HG03565 (cell line): ENCODE data around the gene NUP37.
A peak's percentile ranks its signal among the peaks of the same experiment; 100 is the strongest.
"Not testable (repeated sequence)": the region's sequence is repeated elsewhere in the genome, so short reads cannot be mapped to it uniquely, and the experiment has no call there.

Source experiments
- ATAC-seq: cut with Tn5 transposase; IDR thresholded peaks from one replicate; pipeline ENCODE4 v1.9.1; 2021; ENCODE audit warnings: mild to moderate bottlenecking, moderate library complexity; ENCODE audit not compliant: unreplicated experiment

The NUP37 gene, protein sequence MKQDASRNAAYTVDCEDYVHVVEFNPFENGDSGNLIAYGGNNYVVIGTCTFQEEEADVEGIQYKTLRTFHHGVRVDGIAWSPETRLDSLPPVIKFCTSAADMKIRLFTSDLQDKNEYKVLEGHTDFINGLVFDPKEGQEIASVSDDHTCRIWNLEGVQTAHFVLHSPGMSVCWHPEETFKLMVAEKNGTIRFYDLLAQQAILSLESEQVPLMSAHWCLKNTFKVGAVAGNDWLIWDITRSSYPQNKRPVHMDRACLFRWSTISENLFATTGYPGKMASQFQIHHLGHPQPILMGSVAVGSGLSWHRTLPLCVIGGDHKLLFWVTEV

DNA sequence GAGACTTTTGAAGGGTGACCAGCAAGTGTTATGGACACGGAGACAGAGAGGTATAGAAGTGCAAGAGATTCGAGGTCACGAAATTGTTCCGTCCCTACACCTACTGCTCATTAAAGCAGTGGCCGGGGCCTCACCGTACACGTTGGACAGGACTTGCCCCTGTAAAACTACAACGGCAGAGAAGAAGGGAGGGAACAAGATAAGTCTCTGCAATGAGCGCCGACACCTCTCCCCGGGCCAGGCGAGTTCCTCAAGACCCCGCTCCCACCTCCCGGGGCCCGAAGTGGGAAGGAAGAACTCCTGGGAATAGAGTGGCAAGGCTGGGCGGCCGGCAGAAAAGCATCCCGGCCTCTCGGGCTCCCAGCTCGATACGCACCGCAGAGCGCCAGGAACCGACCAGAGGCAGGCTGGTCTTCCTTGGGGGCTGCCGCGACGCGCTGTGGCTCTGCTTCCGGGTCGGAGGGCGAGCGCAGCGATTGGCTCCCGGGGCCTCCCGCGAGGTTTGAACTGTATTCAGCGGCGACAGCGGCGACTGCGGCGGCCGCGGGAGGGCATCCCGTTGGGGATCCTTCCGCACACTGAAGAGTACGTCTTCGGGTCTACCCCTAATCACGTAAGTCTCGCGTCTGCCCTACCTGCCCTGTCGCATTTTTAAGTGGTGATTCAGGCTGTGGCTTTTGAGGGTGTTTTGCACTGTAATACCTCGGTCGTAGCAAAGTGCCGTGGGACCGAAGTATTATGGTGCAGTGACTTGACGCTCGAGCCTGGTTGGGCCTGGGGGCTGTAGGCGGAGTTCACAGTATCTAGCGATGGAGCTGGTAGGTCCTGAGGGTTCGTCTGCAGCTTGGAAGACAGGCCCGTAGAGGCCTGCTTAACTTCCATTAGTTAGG, at the start of gene NUP37, which contains the start of gene PARPBP:
Gene NUP37, minus strand, starts transcription at position 441 of the 890 bp plus-strand sequence. CDS start 1,596 bp downstream, outside the sequence.
Gene PARPBP, plus strand, starts transcription at position 510 of the 890 bp plus-strand sequence. CDS start 3,706 bp downstream, outside the sequence.
- peak; percentile 92 for ATAC-seq

DNA sequence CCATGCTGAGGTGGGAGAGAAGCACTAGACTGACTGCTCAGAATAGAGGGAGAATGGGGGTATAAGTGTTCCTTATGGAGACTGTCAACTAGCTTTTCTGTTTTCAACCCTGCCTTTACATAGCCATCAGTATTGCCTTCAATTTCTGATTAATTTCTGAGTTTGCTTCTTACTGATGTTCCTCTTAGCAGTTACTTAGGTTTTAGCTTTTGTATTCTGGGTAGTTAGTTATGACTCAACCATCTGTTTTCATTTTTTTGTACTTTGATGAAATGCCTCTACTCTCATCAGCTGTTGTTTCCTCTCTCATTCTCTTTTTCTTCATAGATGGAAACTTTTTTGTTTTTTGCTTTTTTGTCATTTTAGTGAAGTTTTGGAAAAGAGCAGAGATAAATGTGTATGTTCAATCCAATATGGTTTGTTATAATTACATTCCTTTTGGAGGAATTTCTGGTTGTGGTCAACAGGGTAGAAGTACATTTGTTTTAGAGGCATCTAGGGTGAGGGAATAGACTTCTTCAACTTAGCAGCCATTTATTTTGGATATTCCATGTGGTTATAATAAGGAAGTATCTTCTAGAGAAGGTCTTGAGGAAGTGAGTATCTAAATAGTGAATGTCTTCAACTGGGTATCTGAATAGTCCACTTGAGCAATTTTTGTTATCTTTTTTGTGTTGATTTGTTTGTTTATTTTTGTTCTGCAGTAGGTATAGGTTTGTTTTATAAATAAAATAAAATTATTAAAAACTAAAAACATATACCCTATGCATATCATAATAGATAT, 48.1 kb upstream of the NUP37 start:
- peak; percentile 53 for ATAC-seq

DNA sequence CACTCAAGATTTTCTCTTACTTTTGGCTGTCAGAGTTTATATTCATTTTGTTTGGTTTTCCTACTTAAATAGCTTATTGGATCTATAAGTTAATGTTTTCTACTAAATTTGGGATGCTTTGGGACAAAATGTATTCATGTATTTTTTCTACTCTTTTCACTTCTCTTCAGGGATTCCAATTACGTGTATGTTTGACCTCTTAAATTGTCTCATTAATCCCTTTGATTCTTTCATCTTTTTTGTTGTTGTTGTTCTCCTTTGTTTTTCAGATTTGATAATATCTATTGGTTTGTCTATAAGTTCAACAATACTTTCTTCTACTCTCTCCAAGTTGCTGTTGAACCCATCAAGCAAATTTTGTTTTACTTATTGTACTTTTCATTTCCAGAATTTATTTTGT, 43.5 kb upstream of the NUP37 start:
- no peak for ATAC-seq

DNA sequence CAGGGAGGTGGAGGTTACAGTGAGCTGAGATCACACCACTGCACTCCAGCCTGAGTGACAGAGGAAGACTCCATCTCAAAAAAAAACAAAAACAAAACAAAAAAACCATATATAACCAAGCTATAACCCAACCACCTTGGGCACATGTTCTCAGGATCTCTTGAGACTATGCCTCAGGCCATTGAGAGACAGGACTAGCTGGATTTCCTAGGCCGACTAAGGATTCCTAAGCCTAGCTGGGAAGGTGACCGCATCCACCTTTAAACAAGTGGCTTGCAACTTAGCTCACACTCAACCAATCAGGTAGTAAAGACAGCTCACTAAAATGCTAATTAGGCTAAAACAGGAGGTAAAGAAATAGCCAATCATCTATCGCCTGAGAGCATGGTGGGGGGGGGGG, 35.3 kb upstream of the NUP37 start:
- not testable (repeated sequence) for ATAC-seq

DNA sequence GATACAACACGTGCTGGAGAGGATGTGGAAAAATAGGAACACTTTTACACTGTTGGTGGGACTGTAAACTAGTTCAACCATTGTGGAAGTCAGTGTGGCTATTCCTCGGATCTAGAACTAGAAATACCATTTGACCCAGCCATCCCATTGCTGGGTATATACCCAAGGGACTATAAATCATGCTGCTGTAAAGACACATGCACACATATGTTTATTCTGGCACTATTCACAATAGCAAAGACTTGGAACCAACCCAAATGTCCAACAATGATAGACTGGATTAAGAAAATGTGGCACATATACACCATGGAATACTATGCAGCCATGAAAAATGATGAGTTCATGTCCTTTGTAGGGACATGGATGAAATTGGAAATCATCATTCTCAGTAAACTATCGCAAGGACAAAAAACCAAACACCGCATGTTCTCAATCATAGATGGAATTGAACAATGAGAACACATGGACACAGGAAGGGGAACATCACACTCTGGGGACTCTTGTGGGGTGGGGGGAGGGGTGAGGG, 27.2 kb upstream of the NUP37 start:
- ATAC-seq, result not testable (repeated sequence)

DNA sequence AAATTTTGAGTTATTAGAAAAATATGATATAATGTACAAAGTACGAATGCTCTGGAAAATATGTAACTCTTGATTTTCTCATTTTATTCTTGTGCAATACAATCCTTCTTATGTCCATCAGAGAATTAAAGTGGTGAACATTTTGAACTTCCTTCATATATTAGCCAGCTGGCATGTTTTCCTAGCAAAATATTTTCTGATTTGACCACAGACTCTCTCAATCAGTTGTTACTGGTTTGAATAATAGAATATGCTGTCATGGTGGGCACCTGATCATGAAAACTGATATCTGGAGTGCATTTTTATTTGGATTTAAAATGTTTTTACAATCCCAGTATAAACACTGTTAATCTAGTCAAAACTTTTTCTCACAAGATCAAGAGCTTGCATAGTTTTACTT, 24.3 kb upstream of the NUP37 start:
- no peak for ATAC-seq

DNA sequence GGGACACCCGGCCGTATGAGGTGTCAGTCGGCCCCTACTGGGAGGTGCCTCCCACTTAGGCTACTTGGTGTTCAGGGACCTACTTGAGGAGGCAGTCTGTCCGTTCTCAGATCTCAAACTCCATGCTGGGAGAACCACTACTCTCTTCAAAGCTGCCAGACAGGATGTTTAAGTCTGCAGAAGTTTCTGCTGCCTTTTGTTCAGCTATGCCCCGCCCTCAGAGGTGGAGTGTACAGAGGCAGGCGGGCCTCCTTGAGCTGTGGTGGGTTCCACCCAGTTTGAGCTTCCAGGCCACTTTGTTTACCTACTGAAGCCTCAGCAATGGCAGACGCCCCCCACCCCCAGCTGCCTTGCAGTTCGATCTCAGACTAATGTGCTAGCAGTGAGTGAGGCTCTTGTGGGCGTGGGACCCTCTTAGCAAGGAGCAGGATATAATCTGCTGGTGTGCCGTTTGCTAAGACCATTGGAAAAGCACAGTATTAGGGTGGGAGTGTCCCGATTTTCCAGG, 23.0 kb upstream of the NUP37 start:
- ATAC-seq, result not testable (repeated sequence)

DNA sequence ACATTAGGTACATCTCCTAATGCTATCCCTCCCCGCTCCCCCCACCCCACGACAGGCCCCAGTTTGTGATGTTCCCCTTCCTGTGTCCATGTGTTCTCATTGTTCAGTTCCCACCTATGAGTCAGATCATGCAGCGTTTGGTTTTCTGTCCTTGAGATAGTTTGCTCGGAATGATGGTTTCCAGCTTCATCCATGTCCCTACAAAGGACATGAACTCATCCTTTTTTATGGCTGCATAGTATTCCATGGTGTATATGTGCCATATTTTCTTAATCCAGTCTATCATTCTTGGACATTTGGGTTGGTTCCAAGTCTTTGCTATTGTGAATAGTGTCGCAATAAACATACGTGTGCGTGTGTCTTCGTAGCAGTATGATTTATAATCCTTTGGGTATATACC, 17.7 kb upstream of the NUP37 start:
- not testable (repeated sequence) for ATAC-seq

DNA sequence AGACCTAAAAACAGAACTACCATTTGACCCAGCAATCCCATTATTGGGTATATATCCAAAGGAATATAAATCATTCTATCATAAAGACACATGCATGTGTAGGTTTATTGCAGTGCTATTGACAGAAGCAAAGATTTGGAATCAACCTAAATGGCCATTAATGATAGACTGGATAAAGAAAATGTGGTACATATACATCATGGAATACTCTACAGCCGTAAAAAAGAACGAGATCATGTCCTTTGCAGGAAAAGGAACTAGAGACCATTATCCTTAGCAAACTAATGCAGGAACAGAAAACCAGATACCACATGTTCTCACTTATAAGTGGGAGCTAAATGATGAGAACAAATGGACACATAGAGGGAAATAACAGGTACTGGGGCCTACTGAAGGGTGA, 11.5 kb upstream of the NUP37 start:
- ATAC-seq, result not testable (repeated sequence)

DNA sequence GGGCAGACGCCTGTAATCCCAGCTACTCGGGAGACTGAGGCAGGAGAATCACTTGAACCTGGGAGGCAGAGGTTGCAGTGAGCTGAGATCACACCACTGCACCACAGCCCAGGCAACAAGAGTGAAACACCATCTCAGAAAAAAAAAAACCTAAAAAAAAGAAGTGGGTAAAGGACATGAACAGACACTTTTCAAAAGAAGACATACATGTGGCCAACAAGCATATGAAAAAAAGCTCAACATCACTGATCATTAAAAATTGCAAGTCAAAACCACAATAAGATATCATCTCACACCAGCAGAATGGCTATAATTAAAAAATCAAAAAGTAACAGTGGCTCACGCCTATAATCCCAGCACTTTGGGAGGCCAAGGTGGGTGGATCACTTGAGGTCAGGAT, 10.8 kb upstream of the NUP37 start:
- ATAC-seq, result not testable (repeated sequence)

DNA sequence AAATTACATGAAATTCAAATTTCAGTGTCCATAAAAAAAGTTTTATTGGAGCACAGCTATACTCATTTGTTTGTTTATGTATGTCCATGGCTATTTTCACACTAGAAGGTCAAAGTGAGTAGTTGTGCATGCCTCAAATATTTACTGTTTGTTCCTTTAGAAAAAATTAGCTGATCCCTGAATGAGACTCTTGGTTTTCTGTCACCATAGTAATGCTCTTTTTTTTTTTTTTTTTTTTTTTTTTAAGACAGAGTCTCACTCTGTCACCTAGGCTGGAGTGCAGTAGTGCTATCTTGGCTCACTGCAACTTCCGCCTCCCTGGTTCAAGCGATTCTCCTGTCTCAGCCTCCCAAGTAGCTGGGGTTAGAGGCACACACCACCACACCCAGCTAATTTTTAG, 1.4 kb upstream of the NUP37 start:
- ATAC-seq, result not testable (repeated sequence)

DNA sequence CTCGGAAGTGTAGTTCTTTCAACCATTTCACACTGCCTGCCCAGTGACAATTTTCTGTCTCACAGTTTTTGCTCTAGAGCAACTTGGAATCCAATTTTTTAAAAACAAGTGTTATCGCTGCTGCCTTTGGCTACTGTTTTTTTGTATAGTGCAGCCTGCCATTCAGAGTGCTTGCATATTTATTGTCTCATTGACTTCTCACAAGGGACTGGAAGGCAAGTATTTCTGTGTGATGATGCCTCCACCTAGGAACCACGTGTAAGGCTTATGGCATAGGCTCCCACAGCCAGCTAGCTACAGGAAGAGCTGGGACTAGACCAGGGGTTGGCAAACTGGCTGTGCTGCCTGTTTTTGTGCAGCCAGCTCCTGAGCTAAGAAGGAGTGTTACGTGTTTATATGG, 972 bp upstream of the NUP37 start:
- no peak for ATAC-seq

DNA sequence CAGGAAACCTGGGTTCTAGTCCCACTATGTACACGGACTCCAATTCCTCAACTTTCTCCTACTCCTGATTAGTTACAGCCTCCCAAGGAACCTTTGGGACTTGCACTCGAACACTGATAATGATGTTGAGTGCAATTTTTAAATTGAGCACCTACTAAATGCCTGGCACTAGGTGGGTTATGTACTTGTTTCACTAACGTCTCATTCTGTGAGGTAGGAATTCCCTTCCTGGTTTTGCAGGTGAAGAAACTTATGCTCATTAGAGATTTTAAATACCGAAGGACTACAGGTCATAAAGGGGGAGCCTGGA, 605 bp upstream of the NUP37 start:
- ATAC-seq, result no peak

DNA sequence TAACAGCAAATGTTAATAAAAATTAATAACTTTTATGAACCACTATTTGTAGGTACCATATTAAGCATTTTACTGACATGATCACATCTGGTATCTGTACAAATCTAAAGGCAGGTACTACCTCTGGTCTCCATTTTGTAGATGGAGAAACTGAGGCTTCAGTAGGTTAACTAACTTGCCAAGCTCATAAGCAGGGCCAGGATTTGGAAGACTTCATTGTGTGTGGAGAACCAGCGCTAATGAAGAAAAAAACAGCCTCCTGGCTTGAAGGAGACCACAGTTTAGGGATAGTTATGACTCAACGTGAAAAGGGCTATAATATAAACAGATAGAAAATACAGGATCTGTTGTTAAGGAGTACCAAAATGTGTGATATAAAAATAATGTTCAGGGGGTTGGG, 1.0 kb downstream of the NUP37 start:
- no peak for ATAC-seq

DNA sequence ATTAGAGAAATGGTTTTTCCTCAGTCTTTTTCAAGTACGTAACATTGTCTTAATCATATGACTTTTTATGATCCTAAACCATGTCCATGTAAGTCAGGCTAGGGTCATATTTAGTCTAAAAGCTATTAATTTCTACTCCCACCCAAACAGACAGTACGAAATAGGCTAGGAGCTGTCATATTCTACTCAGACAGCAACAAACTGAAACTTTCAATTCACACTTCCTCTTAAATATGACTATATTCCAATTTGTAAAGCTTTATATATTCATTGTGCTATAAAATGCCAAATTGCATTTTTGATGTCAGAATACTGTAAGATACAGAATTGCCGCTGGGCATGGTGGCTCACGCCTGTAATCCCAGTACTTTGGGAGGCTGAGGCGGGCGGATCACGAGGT, 3.5 kb downstream of the NUP37 start:
- no peak for ATAC-seq

DNA sequence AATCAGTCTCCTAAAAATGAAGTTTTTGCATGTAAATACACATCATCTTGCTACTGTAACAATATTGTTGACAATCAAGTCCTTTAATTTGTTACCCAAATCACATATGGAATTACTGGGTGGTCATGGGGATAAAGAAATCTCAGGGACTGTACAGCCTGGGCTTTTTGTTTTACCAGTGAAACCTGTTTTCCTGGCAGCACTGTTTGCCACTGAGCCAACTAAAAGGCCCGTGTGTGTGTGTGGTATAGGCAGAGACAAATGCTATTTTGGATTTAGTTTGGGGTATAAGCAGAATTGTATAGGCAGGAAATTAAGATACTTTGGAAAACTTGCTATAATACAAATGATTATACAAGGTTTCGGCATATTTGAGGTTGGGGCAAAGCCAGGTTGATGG, 5.7 kb downstream of the NUP37 start:
- ATAC-seq, result no peak

DNA sequence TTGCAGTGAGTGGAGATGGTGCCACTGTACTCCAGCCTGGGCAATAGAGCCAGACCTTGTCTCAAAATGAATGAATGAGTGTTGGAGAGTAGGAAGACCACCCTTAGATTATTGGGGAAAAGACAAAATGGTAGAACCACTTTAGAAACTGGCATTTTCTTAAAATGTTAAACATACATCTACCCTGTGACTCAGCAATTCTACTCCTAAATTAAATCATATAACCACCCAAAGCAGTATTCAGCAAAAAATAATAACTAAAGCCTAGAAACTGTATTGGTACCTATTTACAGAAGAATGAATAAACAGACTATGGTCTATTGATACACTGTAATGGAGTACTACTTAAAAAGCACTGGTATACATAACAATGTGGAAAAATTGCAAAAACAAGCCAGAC, 9.1 kb downstream of the NUP37 start:
- ATAC-seq, result no peak

DNA sequence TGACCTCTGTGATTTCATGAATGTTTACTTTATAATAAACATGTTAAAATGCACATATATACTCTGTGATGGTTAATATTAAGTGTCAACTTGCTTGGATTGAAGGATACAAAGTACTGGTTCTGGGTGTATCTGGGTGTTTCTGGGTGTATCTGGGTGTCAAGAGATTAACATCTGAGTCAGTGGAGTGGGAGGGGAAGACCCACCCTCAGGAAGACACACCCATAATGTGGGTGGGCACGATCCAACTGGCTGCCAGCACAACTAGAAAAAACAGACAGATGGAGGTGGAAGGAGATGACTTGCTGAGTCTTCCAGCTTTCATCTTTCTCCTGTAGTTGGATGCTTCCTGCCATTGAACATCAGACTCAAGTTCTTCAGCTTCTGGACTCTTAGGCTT, 11.9 kb downstream of the NUP37 start:
- no peak for ATAC-seq

DNA sequence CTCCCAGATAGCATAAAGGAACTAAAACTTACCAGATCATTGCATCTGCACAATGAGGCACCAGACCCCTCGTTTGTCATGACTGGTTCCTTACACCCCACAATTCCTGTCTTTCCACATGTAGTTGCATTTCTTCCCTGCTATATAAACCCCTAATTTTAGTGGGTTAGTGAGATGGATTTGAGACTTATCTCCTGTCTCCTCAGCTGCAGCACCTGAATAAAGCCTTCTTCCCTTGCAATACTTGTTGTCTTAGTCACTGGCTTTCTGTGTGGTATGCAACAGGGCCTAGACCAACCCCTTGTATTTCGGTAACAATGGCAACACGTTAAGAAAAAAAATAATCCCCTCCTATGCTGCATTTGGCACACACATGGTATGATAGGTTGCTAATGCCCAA, 13.0 kb downstream of the NUP37 start:
- ATAC-seq, result no peak

DNA sequence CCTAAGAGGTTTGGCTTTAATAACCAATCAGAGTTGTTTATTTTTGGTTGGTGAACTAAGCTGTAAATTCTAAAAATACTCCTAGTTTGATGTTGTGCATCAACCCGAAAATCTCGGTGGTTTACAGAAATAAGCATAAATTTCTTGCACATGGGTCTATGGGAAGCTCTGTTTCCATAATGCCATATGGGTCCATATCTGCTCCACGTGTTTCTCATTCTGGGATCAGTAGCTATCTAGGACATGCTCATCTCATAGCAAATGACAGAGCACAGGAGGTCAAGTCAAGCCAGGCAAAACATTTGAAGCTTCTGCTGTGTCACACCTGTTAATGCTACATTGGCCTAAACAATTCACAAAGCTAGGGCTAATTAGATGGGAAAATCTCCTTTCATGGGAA, 23.1 kb downstream of the NUP37 start:
- no peak for ATAC-seq
